ENCODE results near the gene RAB38. TPM values are rescaled to one million over a fixed set of nuclear protein-coding genes. Genes with fewer than 3 reads are reported as not detected.

RAB38 gene
- polyA plus RNA-seq, 1 donor from 2014 or later = not detected

DNA sequence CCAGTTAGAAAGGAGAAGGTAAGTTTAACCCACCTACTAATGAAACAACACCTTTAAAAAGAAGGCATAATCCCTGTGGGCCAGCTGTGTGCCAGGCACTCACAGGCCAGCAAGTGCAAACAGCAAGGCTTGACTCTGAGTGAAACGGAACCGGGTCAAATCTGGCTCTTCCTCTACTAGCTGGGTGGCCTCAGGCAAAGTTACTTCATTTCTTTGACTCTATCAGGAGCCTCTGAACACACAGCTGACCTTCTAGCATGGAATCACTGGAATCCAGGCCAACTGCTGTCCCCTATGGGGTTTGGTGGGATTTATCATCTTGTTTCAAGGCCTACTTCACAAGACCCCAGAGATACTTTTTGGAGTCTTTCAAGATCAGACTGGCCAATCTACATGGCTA lies 3.3 kb downstream of the RAB38 start:
- no peaks in the 10 kb centered on the region for H3K9me2 ChIP-seq (ENCODE audit: insufficient read depth, low read length)
- H3K9ac ChIP-seq (ENCODE audit: low read length) = no peak overlapping the region
- H3K9me3 ChIP-seq (ENCODE audit: low read length) = no peaks in the 10 kb centered on the region
- no peak overlapping the region for H3K4me3 ChIP-seq (ENCODE audit: low read length)
- no peaks in the 10 kb centered on the region for H4K20me1 ChIP-seq (ENCODE audit: insufficient read depth)
- H3K36me3 ChIP-seq (ENCODE audit: insufficient read depth, low read length) = no peaks in the 10 kb centered on the region
- TF ChIP-seq SMC3 (conservative IDR thresholded peaks at IDR 0.05; ENCODE audit: poor library complexity) (no peak), RAD21 (conservative IDR thresholded peaks at IDR 0.05) (no peak), EZH2 (IDR thresholded peaks at IDR 0.05; ENCODE audit: borderline replicate concordance, insufficient read depth, low read length, poor library complexity, severe bottlenecking) (no peak), TAF1 (IDR thresholded peaks at IDR 0.05; ENCODE audit: low read depth) (no peak), EP300 (conservative IDR thresholded peaks at IDR 0.05; ENCODE audit: poor library complexity, severe bottlenecking) (no peak), POLR2AphosphoS5 (IDR thresholded peaks at IDR 0.05) (no peak)
- no peaks in the 10 kb centered on the region for H3F3A ChIP-seq (ENCODE audit: insufficient read depth, low read length, poor library complexity, severe bottlenecking)
- H2AFZ ChIP-seq (ENCODE audit: low read depth, low read length) = no peak overlapping the region
- no peak overlapping the region for H3K4me2 ChIP-seq (ENCODE audit: low read length)
- peaks cover 14% of the 10 kb centered on the region for H3K27me3 ChIP-seq (ENCODE audit: insufficient read depth, low read depth, low read length)
- H3K27ac ChIP-seq (ENCODE audit: low read length) = no peak overlapping the region
- H3K79me2 ChIP-seq (replicated peaks; ENCODE audit: insufficient read depth, low read length) = no peaks in the 10 kb centered on the region

DNA sequence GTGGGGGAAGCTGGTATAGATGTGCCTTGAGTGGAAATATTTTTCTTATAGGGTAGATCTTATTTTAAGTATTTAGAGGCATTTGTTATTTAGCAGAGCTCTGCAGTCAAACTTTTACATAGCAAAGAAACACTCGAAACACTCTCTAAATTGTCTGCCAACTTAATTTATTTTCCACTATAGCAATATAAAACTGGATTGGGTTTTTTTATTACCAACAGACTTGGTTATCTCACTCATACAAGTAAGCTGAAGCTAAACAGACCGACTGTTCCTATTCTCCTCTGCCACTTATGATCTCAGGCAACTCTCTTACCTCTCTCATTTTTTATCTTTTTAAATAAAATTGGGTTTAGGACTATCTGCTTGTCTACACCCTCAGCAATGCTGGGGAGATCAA lies 4.6 kb downstream of the RAB38 start:
- Histone ChIP-seq H2AFZ (ENCODE audit: low read depth, low read length) (no peak overlapping the region), H3K9me3 (ENCODE audit: low read length) (no peaks in the 10 kb centered on the region), H3K79me2 (replicated peaks; ENCODE audit: insufficient read depth, low read length) (no peaks in the 10 kb centered on the region), H3K27ac (ENCODE audit: low read length) (no peak overlapping the region), H3K4me3 (ENCODE audit: low read length) (no peak overlapping the region), H4K20me1 (ENCODE audit: insufficient read depth) (no peaks in the 10 kb centered on the region), H3F3A (ENCODE audit: insufficient read depth, low read length, poor library complexity, severe bottlenecking) (no peaks in the 10 kb centered on the region), H3K36me3 (ENCODE audit: insufficient read depth, low read length) (no peaks in the 10 kb centered on the region), H3K4me2 (ENCODE audit: low read length) (no peak overlapping the region), H3K9me2 (ENCODE audit: insufficient read depth, low read length) (no peaks in the 10 kb centered on the region), H3K27me3 (ENCODE audit: insufficient read depth, low read depth, low read length) (peaks cover 12% of the 10 kb centered on the region), H3K9ac (ENCODE audit: low read length) (no peak overlapping the region)
- TF ChIP-seq, protein P1, sequence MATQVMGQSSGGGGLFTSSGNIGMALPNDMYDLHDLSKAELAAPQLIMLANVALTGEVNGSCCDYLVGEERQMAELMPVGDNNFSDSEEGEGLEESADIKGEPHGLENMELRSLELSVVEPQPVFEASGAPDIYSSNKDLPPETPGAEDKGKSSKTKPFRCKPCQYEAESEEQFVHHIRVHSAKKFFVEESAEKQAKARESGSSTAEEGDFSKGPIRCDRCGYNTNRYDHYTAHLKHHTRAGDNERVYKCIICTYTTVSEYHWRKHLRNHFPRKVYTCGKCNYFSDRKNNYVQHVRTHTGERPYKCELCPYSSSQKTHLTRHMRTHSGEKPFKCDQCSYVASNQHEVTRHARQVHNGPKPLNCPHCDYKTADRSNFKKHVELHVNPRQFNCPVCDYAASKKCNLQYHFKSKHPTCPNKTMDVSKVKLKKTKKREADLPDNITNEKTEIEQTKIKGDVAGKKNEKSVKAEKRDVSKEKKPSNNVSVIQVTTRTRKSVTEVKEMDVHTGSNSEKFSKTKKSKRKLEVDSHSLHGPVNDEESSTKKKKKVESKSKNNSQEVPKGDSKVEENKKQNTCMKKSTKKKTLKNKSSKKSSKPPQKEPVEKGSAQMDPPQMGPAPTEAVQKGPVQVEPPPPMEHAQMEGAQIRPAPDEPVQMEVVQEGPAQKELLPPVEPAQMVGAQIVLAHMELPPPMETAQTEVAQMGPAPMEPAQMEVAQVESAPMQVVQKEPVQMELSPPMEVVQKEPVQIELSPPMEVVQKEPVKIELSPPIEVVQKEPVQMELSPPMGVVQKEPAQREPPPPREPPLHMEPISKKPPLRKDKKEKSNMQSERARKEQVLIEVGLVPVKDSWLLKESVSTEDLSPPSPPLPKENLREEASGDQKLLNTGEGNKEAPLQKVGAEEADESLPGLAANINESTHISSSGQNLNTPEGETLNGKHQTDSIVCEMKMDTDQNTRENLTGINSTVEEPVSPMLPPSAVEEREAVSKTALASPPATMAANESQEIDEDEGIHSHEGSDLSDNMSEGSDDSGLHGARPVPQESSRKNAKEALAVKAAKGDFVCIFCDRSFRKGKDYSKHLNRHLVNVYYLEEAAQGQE (IDR thresholded peaks at IDR 0.05; ENCODE audit: borderline replicate concordance) = no peak
- TF ChIP-seq RAD21 (conservative IDR thresholded peaks at IDR 0.05) = no peak
- no peak for TF ChIP-seq TAF1 (IDR thresholded peaks at IDR 0.05; ENCODE audit: low read depth)
- no peak for TF ChIP-seq EZH2 (IDR thresholded peaks at IDR 0.05; ENCODE audit: borderline replicate concordance, insufficient read depth, low read length, poor library complexity, severe bottlenecking)
- TF ChIP-seq, protein P2, sequence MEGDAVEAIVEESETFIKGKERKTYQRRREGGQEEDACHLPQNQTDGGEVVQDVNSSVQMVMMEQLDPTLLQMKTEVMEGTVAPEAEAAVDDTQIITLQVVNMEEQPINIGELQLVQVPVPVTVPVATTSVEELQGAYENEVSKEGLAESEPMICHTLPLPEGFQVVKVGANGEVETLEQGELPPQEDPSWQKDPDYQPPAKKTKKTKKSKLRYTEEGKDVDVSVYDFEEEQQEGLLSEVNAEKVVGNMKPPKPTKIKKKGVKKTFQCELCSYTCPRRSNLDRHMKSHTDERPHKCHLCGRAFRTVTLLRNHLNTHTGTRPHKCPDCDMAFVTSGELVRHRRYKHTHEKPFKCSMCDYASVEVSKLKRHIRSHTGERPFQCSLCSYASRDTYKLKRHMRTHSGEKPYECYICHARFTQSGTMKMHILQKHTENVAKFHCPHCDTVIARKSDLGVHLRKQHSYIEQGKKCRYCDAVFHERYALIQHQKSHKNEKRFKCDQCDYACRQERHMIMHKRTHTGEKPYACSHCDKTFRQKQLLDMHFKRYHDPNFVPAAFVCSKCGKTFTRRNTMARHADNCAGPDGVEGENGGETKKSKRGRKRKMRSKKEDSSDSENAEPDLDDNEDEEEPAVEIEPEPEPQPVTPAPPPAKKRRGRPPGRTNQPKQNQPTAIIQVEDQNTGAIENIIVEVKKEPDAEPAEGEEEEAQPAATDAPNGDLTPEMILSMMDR (IDR thresholded peaks at IDR 0.05; ENCODE audit: poor library complexity, severe bottlenecking) = no peak
- TF ChIP-seq MXI1 (conservative IDR thresholded peaks at IDR 0.05; ENCODE audit: poor library complexity, severe bottlenecking) = no peak
- no peak for TF ChIP-seq EP300 (conservative IDR thresholded peaks at IDR 0.05; ENCODE audit: poor library complexity, severe bottlenecking)
- TF ChIP-seq POLR2AphosphoS5 (IDR thresholded peaks at IDR 0.05) = no peak
- TF ChIP-seq SMC3 (conservative IDR thresholded peaks at IDR 0.05; ENCODE audit: poor library complexity) = no peak

Measured in neural cell (in vitro differentiated cells).